GM12873 (cell line): ENCODE data around the gene AOAH.

ENCODE experiments used
- TF ChIP-seq, protein P1 (sequence below): IDR thresholded peaks from 2 replicates; pipeline ENCODE4 v1.5.1; 2012; ENCODE audit warnings: low read depth, mild to moderate bottlenecking, moderate library complexity, low read length, control low read depth; ENCODE audit not compliant: insufficient read depth; ENCODE audit errors: missing control alignments

The AOAH gene

DNA sequence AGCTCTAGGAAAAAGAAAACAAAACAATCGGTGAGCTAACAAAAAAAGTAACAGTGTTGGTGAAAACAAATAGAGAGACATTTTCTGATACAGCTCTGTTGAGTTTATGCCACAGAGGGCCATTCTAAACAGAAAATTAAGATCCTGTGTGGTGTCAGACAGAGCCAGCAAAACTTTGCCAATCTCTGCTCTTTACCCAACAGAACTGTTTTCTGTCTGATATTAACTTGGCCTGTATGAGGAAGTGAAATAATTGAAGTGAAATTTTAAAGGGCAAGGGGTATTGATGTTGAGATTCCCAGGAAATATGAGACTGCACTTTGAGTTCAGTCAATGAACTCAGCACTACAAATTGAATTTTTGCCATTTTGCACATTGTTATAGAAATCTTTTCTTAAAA, 101.0 kb downstream of the AOAH start:
- TF ChIP-seq, protein P1, sequence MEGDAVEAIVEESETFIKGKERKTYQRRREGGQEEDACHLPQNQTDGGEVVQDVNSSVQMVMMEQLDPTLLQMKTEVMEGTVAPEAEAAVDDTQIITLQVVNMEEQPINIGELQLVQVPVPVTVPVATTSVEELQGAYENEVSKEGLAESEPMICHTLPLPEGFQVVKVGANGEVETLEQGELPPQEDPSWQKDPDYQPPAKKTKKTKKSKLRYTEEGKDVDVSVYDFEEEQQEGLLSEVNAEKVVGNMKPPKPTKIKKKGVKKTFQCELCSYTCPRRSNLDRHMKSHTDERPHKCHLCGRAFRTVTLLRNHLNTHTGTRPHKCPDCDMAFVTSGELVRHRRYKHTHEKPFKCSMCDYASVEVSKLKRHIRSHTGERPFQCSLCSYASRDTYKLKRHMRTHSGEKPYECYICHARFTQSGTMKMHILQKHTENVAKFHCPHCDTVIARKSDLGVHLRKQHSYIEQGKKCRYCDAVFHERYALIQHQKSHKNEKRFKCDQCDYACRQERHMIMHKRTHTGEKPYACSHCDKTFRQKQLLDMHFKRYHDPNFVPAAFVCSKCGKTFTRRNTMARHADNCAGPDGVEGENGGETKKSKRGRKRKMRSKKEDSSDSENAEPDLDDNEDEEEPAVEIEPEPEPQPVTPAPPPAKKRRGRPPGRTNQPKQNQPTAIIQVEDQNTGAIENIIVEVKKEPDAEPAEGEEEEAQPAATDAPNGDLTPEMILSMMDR: no peak

DNA sequence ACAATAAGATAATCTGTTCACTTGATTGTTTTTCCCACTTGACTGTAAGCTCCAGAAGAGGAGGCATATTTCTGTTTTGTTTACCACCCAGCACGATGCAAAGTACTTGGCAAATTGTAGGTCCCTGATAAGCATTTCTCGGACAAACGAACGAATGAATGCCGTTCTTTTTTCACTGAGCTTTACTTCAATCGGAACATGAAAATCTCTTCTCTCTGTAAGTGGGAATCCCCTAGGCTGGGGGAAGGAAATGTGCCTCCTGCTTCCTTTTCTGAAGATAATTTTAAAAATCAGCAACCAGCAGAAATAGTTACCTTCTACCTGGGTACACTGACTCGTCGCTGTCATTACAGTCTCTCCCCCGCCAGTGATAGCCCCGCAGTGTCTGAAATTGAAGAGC, 102.9 kb downstream of the AOAH start:
- TF ChIP-seq, protein P1: no peak

DNA sequence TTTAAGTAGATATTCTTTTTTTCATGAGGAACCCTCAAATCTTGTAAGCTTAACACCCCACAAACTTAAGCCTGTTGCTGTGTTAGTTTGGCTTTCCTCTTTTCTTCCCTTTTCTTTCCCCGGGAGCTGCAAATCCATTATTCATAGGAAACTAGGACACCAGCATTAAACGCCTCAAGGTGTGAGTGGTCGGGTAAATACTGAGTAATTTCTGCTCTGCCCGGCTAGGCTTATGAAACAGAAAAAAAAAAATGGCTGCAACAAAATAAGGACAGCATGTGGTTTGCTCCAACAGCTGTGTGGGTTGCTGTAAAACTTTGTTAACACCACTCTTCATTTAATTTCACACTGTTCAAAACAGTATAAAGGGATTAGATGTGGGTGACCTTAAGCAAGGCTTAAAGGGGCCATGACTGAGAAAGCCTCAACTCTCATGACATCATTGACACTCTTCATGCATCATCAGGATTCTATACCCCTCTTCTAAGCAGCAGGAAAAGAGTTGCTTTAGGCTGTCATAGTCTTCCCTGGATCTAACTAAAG, 104.1 kb downstream of the AOAH start:
- TF ChIP-seq, protein P1: no peak

DNA sequence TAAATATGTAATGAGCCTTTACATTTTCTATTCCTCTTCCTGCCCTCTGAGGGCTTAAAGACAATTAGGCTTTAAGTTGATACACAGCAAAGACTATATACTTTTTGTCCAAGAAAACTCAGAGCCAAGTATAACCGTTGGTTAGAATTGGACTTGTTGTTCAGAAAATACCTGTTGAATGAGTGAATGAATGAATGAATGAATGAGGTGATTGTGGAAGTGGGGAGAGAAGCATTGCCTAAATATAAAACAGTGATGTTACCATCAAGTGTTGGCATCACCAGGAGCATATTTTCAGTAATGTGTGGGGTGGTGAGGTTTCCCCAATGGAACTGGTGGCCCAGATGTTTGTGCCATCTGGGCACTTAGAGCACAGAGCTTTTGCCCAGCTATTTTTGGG, 106.9 kb downstream of the AOAH start:
- TF ChIP-seq, protein P1: no peak

DNA sequence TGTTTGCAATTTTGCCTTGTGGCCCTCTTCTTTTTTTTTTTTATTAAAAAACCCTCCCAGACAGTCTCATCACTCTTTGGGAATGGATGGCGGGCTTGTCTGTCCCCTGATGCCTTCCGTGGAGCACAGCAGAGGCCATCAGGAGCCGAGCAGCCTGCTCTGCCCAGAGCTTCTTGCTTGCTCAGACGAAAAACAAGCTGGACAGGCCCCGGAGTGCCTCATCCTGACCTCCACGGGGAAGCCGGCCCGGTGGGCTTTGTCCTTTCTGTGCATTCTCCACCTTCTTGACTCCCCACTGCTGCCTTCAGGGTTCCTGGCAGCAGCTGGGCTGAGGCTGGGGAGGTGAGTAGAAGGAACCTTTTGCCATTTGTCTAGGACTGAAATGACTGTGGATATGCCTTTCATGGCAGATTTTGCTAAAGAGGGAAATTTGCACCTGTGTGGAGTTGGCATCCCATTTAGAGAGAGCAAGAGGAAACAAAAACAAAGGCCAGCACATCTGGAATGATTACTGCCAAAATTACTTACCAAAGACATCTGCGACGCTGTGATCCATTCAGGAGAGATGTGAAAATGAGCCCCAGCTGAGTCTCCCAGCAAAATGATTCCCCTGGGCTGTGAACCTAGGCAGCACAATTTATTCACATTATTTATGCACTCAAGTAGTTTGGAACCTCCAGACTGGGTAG, 108.3 kb downstream of the AOAH start:
- TF ChIP-seq, protein P1: no peak

DNA sequence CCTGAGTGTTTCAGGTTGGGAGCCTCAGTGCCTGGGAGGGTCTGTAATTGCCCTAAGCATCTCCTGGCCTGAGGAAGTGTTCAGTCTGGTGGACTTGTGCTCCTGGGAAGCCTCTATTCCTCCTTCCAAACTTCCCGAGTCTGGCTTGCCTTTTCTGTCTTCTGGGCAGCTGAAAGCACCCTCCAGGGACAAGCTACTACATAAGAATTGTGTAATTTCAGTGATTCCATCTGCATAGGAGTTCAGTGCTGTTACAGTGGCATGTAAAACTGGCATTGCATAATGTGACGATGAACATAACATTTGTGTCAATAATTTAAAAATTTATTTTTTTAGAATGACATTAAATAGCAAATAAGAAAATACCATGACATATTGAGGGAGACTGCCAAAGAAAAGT, 109.3 kb downstream of the AOAH start:
- TF ChIP-seq, protein P1: no peak

DNA sequence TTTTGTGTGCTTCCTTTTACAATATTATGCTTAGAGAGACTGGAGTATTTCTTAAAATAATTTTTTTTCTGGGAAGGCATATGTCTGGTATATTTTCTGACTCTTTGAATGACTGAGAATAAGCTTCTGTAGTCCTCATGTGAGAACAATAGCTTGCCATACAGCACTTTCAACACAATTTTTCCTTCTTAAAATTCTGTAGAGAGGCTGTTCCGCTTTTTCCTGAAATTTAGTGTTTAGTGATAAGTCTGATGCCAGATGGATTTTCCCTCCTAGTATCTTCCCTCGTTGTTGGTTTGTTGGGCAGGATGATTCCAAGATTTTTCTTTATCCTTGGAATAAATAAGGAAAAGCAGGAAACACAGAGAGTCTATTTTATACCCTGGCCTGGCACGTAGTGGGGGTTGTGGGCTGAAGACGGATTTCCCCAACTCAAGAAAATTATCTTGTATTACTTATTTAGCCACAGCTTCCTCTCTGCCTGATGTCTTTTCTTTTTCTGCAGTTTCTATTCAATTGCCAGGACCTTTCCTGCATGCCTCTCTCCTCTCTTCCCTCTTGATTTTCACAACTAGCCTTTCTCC, 111.2 kb downstream of the AOAH start:
- TF ChIP-seq, protein P1: no peak
